HG03135 (cell line): ENCODE data around the gene TXNDC5.
"Not testable (repeated sequence)": the region's sequence is repeated elsewhere in the genome, so short reads cannot be mapped to it uniquely, and the experiment has no call there.

Source experiments
- ATAC-seq: cut with Tn5 transposase; IDR thresholded peaks from one replicate; pipeline ENCODE4 v1.9.1; 2021; ENCODE audit warnings: mild to moderate bottlenecking, moderate library complexity; ENCODE audit not compliant: unreplicated experiment

Gene TXNDC5

DNA sequence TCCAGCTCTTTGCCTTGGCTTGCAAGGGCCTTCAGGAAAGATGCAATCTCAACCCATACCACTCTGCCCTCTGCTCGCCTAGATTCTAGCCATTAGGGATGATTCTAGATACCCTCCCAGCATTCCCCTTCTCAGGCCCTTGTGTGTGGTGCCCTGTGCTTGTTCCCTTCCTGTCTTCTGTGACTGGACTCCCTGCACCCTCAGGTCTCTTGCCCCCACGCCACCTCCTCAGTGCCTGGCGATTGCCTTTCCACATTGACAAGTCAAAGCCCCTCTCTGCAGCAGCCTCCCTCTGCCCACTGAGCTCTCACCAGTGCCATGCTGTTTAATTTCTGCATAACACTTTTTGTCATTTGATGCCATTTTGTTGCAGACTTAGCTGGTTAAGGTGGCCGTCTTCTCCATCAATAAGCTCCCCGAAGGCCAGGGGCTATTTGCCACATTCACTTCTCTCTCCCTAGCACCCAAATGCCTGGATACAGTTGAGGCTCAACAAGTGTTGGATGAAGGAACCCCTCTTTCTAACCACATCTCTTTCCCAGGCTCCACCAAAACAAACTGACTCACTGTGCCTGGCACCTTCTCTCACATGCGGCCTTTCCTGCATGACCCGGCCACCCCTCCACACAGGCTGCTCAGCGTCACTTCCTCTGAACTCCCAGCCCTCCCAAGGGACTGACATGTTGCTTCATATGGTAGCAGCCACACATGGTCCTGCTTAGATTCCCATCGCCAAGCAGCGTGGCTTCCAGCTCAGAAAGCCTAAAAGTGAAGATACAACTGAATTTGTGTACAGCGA is 4.6 kb upstream of the TXNDC5 start:
- ATAC-seq: no peak

DNA sequence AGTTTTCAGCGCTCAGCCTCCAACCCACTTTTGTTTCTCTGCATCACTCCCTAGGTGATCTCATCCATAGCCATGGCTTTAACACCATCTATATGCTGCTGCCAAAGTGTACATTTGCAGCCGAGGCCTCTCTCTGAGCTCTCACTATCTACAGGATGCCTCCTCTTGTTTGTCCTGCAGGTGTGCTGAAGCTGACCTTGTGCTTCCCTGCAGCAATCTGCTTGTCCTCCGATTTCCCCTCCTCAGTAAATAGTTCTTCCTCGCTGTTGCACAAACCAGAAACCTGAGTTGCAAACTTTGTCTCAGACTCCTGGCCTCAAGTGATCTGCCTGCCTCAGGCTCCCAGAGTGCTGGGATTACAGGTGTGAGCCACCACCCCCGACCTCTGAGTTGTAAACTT is 3.7 kb upstream of the TXNDC5 start:
- no peak for ATAC-seq

- ATAC-seq: no peak
These were observed 2.3 kb upstream of the TXNDC5 start for GRCh38 chr6:7912736-7913517.

DNA sequence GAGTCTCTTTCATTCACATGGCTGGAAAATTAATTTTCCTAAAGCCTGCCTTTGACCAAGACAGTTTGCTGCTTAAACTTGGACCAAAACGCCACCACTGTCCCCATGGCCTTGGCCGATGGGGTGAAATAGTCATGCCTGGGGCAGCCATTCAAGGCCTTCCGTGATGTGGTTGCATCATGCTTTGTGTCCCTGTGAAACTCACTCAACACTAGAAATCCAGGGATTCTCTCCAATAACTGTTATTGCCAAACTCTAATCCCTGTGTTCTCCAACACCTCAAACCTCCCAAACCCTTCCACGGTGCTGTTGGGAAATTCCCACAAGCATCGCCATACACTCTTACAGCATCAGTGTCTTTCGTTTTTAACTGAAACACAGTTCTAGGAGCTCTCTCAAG is 1.4 kb upstream of the TXNDC5 start:
- no peak for ATAC-seq

- no peak for ATAC-seq
These were observed 747 bp upstream of the TXNDC5 start for GRCh38 chr6:7911345-7911725.

- peak; percentile 6 for ATAC-seq
These were observed 312 bp downstream of the TXNDC5 start for GRCh38 chr6:7910298-7910653.

GRCh38 chr6:7909323-7910276 is 988 bp downstream of the TXNDC5 start:
- peak; percentile 29 for ATAC-seq

DNA sequence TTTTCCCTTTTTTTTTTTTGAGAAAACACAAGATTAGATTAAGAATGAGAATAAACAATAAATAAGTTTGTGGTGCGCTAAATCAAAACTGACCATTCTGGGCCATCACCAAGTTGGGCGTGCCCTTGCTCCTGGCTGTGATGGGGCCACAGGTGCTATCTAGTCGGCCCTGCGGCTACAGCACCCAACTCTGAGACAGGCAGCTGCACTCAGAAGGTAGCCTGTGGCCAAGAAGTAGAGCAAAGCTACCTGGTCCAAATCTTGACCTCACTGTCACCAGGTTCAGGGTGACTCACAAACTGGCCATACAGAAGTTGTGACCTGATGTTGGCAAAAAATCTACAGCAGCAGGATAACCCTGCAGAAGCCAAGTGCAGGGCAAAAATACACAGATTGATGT is 3.4 kb downstream of the TXNDC5 start:
- ATAC-seq: no peak

- no peak for ATAC-seq
These were observed 3.8 kb downstream of the TXNDC5 start for GRCh38 chr6:7906741-7907140.

- ATAC-seq: no peak
These were observed 5.2 kb downstream of the TXNDC5 start for GRCh38 chr6:7905416-7905815.

- no peak for ATAC-seq
These were observed 5.8 kb downstream of the TXNDC5 start for GRCh38 chr6:7904654-7905319.

GRCh38 chr6:7903673-7904072 is 6.9 kb downstream of the TXNDC5 start:
- ATAC-seq: no peak

DNA sequence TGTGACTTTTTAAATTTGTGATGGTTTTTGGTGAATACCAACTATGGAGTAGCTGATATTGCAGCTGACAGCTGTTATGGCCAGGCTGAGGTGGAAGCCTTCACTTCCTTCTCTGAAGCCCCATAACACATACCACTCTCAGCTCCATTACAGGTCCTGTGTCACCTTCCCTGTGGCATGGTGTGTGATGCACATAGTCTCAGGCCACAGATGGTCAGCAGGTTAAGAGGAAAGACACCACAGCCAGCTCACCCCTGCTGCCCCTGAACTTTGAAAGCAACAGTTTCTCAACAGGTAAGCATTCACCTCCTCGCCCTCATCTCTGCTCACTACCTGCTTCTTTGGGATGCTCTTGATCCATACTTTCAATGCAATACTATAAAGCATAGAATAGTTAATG is 7.7 kb downstream of the TXNDC5 start:
- ATAC-seq: no peak

DNA sequence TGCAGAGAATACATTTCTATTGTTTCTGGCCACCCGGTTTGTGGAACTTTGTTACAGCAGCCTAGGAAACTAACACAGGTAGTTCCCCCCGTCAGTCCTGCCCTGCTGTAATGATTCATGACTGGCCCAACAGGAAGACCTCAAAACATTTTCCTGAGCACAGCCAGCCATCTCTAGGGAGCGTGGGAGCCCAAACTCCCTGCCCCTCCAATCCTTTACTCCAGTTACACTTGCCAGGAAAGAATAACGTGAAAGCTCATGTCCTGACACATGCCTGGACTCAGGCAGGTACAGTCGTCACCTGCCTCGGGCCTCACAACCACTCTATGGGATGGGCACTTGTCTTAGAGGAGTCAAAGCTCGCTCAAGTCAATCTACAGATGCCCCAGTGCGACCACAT is 8.4 kb downstream of the TXNDC5 start:
- no peak for ATAC-seq

DNA sequence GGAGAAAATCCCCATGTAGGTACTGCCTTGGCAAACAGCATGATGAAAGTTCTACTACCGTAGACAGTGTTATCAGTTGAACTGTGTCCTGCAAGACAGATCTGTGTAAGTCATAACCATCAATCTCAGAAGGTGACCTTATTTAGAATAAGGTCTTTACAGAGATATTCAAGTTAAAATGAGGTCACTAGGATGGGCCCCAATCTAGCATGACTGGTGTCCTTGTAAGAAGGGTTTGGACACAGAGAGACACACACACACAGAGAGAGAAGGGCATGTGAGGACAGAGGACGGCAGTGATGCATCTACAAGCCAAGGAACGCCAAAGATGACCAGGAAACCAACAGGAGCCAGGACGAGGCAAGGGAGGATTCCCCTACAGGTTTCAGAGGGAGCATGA is 8.8 kb downstream of the TXNDC5 start:
- no peak for ATAC-seq

GRCh38 chr6:7901056-7901455 is 9.5 kb downstream of the TXNDC5 start:
- no peak for ATAC-seq

DNA sequence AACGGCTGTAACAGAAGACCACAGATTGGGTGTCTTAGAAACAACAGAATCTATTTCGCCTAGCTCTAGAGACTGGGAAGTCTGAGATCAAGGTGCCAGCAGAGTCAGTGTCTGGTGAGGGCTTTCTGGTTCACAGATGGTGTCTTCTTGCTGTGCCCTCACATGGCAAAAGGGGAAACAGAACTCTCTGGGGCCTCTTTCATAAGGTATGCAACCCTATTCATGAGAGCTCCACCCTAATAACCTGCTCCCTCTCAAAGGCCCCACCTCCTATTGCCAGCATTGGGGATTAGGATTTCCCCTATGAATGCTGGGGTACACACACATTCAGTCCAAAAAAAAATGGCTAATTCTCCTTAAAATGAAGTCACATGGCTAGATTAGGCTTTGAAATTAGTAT is 10.0 kb downstream of the TXNDC5 start:
- no peak for ATAC-seq

- ATAC-seq: no peak
These were observed 10.7 kb downstream of the TXNDC5 start for GRCh38 chr6:7899889-7900213.

- no peak for ATAC-seq
These were observed 11.3 kb downstream of the TXNDC5 start for GRCh38 chr6:7899101-7899888.

- not testable (repeated sequence) for ATAC-seq
These were observed 12.4 kb downstream of the TXNDC5 start for GRCh38 chr6:7898193-7898586.
